ENCODE data around the gene TAOK2.
A peak's percentile ranks its signal among the peaks of the same experiment; 100 is the strongest.
"Not testable (repeated sequence)": the region's sequence is repeated elsewhere in the genome, so short reads cannot be mapped to it uniquely, and the experiment has no call there.

TAOK2 gene

GRCh38 chr16:30026449-30026848, 52.8 kb downstream of the TAOK2 start:
- no peak for DNase-seq

DNA sequence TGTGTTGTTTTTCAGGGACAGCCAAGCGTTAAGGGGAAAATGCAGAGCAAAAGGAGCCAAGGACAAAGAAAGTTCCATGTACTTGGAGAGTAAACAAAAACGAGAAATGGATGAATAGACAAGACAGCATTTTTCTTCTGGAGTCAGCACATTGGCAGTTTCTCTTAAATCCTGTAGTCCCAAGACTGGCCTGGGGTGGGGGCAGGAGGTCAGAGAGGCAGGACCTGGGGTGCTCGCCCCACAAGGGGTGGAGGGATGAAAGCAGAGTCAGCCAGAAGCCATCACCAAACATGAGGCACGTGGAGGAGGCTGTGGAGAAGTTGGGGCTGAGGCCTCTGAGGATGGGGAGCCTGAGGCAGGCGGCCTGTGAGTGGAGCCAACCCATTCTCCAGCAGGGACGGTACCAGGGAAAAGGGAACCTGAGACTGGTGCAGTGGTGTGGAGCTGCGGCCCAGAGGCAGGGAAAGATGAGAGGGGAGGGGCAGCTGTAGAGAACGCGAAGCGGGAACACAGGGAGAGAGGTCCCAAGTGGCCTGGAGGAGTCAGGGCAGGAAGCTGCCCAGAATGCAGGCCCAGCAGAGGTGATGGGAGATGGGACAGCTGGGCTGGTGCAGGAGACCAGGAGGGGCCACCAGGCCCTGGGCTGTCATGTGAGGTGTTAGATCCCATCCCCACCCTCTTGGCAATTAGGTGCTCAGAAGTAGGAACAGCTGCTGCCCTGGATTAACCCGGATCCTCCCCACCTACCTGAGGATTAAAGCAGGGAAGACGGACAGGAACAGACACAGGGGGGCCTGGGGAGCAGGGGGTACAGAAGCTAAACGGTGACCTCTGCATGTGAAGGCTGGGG, 54.1 kb downstream of the TAOK2 start:
- no peak for DNase-seq

DNA sequence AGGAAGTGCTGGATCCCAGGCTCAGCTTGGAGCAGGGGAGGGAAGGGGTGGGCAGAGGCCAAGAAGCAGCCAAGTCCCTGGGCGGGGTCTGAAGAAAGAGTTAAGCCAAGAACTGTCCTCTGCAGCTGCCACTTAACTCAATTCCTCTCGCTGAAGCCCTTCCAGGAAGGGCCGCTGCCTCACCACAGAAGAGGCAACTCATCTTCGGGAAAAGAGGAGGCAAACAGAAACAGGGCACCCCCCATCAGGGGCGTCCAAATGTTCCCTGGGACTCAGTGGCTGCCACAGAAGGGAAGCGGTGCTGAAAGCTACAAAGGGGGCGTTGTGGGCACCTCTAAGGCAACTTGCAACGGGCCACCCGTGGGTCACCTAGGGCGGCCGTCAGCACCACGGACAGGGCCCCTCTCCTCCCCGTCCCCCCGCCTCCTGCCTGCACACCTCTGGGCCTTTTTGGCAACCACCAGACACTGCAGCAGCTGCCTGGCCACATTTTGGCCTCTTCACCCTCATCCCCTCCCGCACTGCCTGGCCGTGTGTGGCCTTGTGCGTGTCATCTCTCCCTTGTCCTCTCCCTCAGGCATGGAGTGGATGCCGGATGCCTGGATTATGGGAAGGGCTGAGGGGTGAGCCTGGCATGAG, 54.9 kb downstream of the TAOK2 start:
- DNase-seq, result no peak

DNA sequence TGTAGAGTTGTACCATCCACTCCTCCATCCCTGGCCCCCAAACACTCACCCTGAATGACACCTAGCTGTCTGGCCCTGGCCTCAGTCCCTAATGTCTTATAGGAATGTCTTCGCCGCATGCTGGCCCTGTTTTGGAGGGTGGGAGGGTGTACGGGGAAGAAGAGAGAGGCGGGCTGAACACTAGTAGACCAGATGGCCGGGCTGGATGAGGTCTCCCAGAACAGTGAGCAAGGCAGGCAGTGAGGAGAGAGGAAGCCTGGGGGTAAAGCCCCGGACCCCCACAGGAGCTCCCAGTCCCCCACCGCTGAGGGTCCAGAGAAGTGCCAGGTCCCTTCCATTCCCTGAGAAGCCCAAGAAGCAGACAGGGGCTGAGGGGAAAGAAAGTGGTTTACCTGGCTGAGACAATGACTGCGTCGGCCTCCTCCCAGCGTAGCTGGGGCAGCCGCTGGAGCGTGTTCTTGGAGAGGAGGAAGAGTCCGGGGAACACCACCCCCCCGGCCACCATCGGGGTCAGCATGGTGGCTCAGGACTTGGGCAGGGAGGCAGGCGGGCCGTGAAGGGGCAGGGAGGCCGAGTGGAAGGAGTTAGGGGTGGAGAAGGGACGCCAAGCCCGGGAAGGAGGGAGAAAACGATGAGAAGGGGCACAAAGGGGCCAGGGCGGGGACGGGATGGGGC, 56.5 kb downstream of the TAOK2 start:
- DNase-seq, result no peak

GRCh38 chr16:30030841-30031413, 57.3 kb downstream of the TAOK2 start, which contains the start of gene TLCD3B:
TSS of gene TLCD3B (minus strand) at chr16:30031271. CDS start at chr16:30030527, 744 bp downstream.
- DNase-seq, result no peak

- DNase-seq, result no peak
These were observed 57.8 kb downstream of the TAOK2 start for GRCh38 chr16:30031477-30031918.

DNA sequence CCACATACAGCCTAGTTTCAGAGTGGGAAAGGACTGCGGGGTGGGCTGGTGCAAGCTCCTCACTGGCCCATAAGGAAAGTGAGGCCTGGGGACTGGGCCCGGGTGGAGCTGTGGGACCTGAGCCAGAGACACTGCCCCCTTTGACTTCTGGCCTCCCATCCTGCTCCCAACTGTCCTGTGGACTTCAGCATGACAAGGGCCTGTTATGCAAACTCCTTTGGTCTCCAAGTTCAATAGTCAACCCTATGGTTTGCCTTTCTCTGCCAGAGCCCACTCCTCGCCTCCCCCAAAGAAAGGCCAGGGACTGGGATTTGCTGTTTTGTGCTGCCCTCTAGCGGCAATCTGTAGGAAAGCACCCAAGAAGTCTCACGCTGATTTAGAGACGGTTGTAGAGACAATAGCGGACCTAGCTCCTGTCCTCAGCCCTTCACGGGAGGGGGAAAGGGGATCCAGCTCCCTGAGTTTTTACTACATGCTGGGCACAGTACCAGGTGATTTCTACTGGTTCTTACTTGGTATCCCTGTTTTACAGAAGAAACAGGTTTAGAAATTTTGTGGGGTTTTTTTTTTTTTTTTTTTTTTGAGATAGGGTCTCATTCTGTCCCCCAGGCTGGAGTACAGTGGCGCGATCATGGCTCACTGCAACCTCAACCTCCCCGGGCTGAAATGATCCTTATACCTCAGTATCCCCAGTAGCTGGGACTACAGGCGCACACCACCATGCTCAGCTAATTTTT, 58.6 kb downstream of the TAOK2 start:
- DNase-seq, result peak; percentile 59

DNA sequence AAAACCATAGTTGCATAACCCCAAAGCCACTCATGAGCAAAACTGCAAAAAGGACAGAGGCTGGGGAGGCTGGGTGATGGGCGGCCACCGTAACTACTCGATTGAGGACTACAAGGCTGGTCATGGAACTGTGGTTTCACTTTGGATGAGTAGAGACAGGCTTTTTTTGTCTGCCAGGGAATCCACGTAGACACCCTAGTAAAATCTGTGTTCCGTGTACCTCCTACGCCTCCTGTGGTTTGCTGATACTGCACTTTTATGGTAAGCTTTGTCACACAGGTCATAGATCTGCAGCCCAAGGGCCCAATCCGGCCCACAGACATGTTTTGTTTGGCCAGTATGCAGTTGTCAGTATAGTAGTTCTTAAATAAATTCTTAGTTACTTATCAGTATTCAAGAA, 59.6 kb downstream of the TAOK2 start:
- no peak for DNase-seq

DNA sequence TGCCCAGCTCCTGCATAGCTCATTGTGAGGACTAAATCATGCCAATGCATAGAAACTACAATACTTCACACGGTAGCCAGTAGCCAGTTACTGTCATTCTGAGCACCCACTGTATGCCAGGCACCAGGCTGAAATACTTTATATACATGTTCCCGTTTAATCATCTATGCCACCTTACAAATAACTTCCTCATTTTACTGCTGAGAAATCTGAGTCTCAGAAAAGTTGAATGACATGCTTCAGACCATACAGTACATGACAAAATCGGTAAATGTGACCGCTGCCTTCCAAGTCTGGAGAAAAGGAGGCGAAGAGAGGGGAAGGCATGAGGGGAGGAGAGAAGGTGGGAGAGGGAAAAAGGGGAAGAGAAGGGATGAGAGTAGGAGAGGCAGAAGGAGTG, 66.6 kb downstream of the TAOK2 start:
- DNase-seq, result no peak

DNA sequence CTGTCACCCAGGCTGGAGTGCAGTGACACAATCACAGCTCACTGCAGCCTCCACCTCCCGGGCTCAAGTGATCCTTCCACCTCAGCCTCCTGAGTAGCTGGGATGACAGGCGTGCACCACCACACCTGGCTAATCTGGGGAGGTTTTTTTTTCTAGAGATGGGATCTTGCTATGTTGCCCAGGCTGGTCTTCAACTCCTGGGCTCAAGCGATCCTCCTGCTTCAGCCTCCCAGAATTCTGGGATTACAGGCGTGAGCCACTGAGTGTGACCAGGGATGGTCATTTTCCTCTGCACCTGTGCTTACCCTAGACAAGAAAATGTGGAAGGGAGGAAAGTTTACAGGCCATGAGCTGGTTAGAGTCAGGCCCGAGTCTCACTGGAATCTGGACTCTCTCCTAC, 67.0 kb downstream of the TAOK2 start:
- DNase-seq, result not testable (repeated sequence)

GRCh38 chr16:30041841-30042240, 68.2 kb downstream of the TAOK2 start:
- no peak for DNase-seq
